Measurements from ENCODE around the gene TNFRSF8. TPM values are rescaled to one million over a fixed set of nuclear protein-coding genes. Genes with fewer than 3 reads are reported as not detected.

TNFRSF8 gene
- polyA plus RNA-seq, 1 donor (not counting 4 experiments of a cell fraction or from before 2014, with no cell fraction given) = 0.03 TPM

DNA sequence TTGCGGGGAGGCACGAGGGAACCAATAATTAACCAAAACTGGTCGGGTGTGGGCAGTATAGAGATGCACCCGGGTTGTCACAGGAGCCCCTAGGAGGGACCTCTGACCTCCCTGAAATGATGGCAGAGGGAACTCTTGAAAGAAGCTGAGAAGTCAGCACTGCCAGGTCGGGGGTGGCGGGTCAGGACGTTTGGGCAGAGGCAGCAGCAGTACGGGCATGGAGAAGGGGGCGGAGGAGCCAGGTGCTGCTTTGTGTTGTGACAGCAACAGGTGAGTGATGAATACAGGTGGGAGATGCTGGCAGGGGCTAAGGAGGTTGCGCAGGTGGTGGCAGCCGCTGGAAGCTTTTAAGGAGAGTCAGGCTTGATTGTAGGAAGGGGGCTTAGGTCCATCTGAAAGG, 115.4 kb downstream of the TNFRSF8 start:
- Histone ChIP-seq H3K4me2 (ENCODE audit: control insufficient read depth, extremely low read depth, insufficient read depth, low read depth, low read length) (no peak overlapping the region), H3K4me1 (ENCODE audit: control insufficient read depth, extremely low read depth, insufficient read depth, low read length) (no peaks in the 10 kb centered on the region), H3K4me3 (ENCODE audit: control insufficient read depth in 2 of 3, extremely low read depth in 1 of 3, insufficient read depth in 2 of 3, low read depth in 1 of 3, low read length in 3 of 3) (no peak overlapping the region), H3K79me2 (ENCODE audit: control insufficient read depth, insufficient read depth, low read length) (no peaks in the 10 kb centered on the region), H3K9ac (ENCODE audit: control insufficient read depth, extremely low read depth, insufficient read depth, low read length) (no peak overlapping the region), H3K36me3 (ENCODE audit: control insufficient read depth in 2 of 2, extremely low read depth in 1 of 2, insufficient read depth in 2 of 2, low read length in 2 of 2) (no peaks in the 10 kb centered on the region), H3K27ac (ENCODE audit: control insufficient read depth, insufficient read depth, low read length) (no peak overlapping the region), H3K27me3 (ENCODE audit: control insufficient read depth, extremely low read depth, insufficient read depth, low read length) (peaks cover 20% of the 10 kb centered on the region), H4K20me1 (ENCODE audit: control insufficient read depth, extremely low read depth, insufficient read depth, low read length) (no peaks in the 10 kb centered on the region), H3K9me3 (ENCODE audit: control insufficient read depth, low read depth, low read length) (no peaks in the 10 kb centered on the region), H3K9me1 (ENCODE audit: control insufficient read depth, extremely low read depth, insufficient read depth, low read length) (no peaks in the 10 kb centered on the region), H2AFZ (ENCODE audit: control insufficient read depth, low read length) (no peak overlapping the region)
- TF ChIP-seq EZH2 (IDR thresholded peaks at IDR 0.05; ENCODE audit: low read length) (no peak), CTCF (optimal IDR thresholded peaks at IDR 0.05 in 1 of 3, IDR thresholded peaks at IDR 0.05 in 1 of 3, conservative IDR thresholded peaks at IDR 0.05 in 1 of 3; ENCODE audit: extremely low read depth in 1 of 3, insufficient read depth in 2 of 3, low read length in 3 of 3) (no peak)
- DNase-seq (ENCODE audit: low read depth, low spot score) (no peak), FAIRE-seq (no peak)
- dilution Hi-C loops (cut with MboI; ENCODE audit: extremely low pct_ligation_motif_present, low sequenced_read_pairs) = no loop called here

DNA sequence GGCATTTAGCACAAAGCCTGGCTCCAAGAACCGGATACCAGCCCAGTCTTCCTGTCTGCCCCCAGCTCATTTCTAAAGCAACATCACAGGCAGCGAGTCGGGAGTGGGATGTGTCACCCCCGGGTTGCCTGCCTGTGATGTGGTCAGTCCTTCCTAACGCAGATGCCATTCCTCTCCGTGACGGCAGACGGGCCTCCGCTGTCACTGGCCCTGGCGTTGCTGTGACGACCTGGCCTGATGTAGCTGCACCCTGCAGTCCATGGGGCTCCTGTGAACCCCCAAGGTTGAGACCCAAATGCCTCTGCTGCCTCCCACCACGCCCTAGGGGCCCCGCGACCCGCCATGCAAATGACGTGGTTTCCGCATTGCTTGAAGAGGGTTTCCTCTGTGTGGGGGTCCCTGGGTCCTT, 116.0 kb downstream of the TNFRSF8 start:
- Histone ChIP-seq H3K79me2 (ENCODE audit: control insufficient read depth, insufficient read depth, low read length) (no peaks in the 10 kb centered on the region), H2AFZ (ENCODE audit: control insufficient read depth, low read length) (no peak overlapping the region), H3K36me3 (ENCODE audit: control insufficient read depth in 2 of 2, extremely low read depth in 1 of 2, insufficient read depth in 2 of 2, low read length in 2 of 2) (no peaks in the 10 kb centered on the region), H4K20me1 (ENCODE audit: control insufficient read depth, extremely low read depth, insufficient read depth, low read length) (no peaks in the 10 kb centered on the region), H3K9me1 (ENCODE audit: control insufficient read depth, extremely low read depth, insufficient read depth, low read length) (no peaks in the 10 kb centered on the region), H3K27me3 (ENCODE audit: control insufficient read depth, extremely low read depth, insufficient read depth, low read length) (peaks cover 24% of the 10 kb centered on the region), H3K9me3 (ENCODE audit: control insufficient read depth, low read depth, low read length) (no peaks in the 10 kb centered on the region), H3K27ac (ENCODE audit: control insufficient read depth, insufficient read depth, low read length) (no peak overlapping the region), H3K4me3 (ENCODE audit: control insufficient read depth in 2 of 3, extremely low read depth in 1 of 3, insufficient read depth in 2 of 3, low read depth in 1 of 3, low read length in 3 of 3) (no peak overlapping the region), H3K9ac (ENCODE audit: control insufficient read depth, extremely low read depth, insufficient read depth, low read length) (no peak overlapping the region), H3K4me2 (ENCODE audit: control insufficient read depth, extremely low read depth, insufficient read depth, low read depth, low read length) (no peak overlapping the region), H3K4me1 (ENCODE audit: control insufficient read depth, extremely low read depth, insufficient read depth, low read length) (no peaks in the 10 kb centered on the region)
- DNase-seq (ENCODE audit: low read depth, low spot score) (no peak), FAIRE-seq (no peak)
- dilution Hi-C loops (cut with MboI; ENCODE audit: extremely low pct_ligation_motif_present, low sequenced_read_pairs) = no loop called here
- no peak for TF ChIP-seq CTCF (optimal IDR thresholded peaks at IDR 0.05 in 1 of 3, IDR thresholded peaks at IDR 0.05 in 1 of 3, conservative IDR thresholded peaks at IDR 0.05 in 1 of 3; ENCODE audit: extremely low read depth in 1 of 3, insufficient read depth in 2 of 3, low read length in 3 of 3)
- no peak for TF ChIP-seq EZH2 (IDR thresholded peaks at IDR 0.05; ENCODE audit: low read length)

Measured in keratinocyte (primary cell).